Stimulated activated naive B cell treated with anti-CD40 and anti-IgM and Interleukin-4, amounts not matched to agents 10 μg/mL and 1 μg/mL and 100 μg/mL, for 72 hours (primary cell): ENCODE measurements around the gene DPYD.

Experiments
- ATAC-seq, 2 donors: fragments of 150-1000 bp; cut with Tn5 transposase; replicated peaks; 2 replicates each; pipeline ENCODE4 v1.10.0; 2021; ENCODE audit warnings: moderate library complexity in 1 of 2
- DNase-seq: peaks from one replicate; pipeline ENCODE4 v3.0.0; 2021
- H3K27ac Mint-ChIP-seq: one replicate; pipeline ENCODE4 v1.8.0; 2022; ENCODE audit warnings: mild to moderate bottlenecking, mixed read lengths
- H3K27me3 Mint-ChIP-seq, 2 donors: one replicate each; pipeline ENCODE4 v1.8.0; 2022; ENCODE audit warnings: mixed read lengths in 2 of 2
- H3K36me3 Mint-ChIP-seq, 2 donors: one replicate each; pipeline ENCODE4 v1.8.0; 2022; ENCODE audit warnings: mixed read lengths in 2 of 2, mild to moderate bottlenecking in 1 of 2
- H3K4me1 Mint-ChIP-seq, 2 donors: one replicate each; pipeline ENCODE4 v1.8.0; 2022; ENCODE audit warnings: mixed read lengths in 2 of 2, mild to moderate bottlenecking in 1 of 2
- H3K4me3 Mint-ChIP-seq, 2 donors: one replicate each; pipeline ENCODE4 v1.8.0; 2022; ENCODE audit warnings: mild to moderate bottlenecking in 2 of 2, mixed read lengths in 2 of 2, moderate library complexity in 1 of 2
- H3K9me3 Mint-ChIP-seq, 2 donors: one replicate each; pipeline ENCODE4 v1.8.0; 2022; ENCODE audit warnings: mixed read lengths in 2 of 2, mild to moderate bottlenecking in 1 of 2

Gene DPYD

GRCh38 chr1:97920832-97921571 lies at the start of gene DPYD:
TSS of gene DPYD (minus strand) at chr1:97921034. CDS start at chr1:97920922, 112 bp downstream.
- Mint-ChIP-seq H3K36me3 (no peaks in the 10 kb centered on the region), H3K4me1 (peaks cover 9 to 14% of the 10 kb centered on the region in 2 donors)

GRCh38 chr1:97960470-97960869 lies 39.6 kb upstream of the DPYD start:
- Mint-ChIP-seq H3K27me3 (peaks cover 4 to 8% of the 10 kb centered on the region in 2 donors), H3K9me3 (no peaks in the 10 kb centered on the region), H3K4me3 (no peak overlapping the region), H3K27ac (no peak overlapping the region), H3K4me1 (no peaks in the 10 kb centered on the region), H3K36me3 (no peaks in the 10 kb centered on the region)
- DNase-seq (no peak), ATAC-seq (no peak)

More at GRCh38 chr1:97920832-97921571, at the start of gene DPYD:
- peak; percentile 84 for DNase-seq
- Mint-ChIP-seq H3K9me3 (no peaks in the 10 kb centered on the region), H3K27ac (peak within 1 kb of the TSS; percentile 98), H3K4me3 (peak within 1 kb of the TSS; percentile 98), H3K27me3 (no peaks in the 10 kb centered on the region)
- ATAC-seq = peak; percentile 86 to 87

DNA sequence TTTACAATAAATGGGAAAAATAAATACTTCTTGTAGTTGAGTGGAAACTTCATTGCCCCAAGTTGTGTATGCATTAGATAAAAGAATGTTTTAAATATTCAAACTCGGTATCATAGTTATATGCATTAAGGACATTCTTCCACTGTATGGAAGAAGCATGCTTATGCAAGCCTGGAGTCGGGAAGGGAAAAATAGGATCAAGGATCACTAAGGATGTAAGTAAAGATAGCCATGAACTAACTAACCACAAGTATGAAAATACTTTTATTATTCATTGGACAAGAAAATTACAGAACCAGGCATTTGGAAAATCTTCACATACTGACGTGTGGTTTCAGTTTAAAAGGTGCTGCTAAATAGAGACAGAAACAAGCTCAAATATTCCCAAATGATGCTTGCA lies 26.9 kb upstream of the DPYD start:
- no peak for ATAC-seq
- H3K4me3 Mint-ChIP-seq = no peak overlapping the region
- DNase-seq = no peak
- H3K36me3 Mint-ChIP-seq = no peaks in the 10 kb centered on the region
- H3K4me1 Mint-ChIP-seq = no peaks in the 10 kb centered on the region
- no peaks in the 10 kb centered on the region for H3K9me3 Mint-ChIP-seq
- H3K27me3 Mint-ChIP-seq = peaks cover 0 to 5% of the 10 kb centered on the region in 2 donors
- H3K27ac Mint-ChIP-seq = no peak overlapping the region

DNA sequence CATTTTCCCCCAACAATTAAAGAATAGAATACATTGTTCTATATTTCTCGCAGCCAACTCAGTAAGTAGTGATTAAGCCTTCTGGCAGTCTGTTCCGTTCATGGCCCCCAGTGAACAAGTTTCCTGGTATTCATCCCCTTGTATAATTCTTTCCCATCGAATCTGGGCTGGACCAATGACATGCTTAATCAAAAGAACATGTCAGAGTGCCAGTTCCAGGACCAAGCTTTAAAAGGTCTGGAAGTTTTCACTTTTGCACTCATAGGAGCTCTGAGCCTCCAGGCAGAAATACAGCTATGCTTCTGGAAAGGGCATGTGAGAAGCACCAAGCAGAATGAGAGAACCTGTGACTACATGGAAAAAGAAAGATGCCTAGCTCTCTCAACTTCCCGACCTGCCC lies 22.5 kb upstream of the DPYD start:
- no peaks in the 10 kb centered on the region for H3K36me3 Mint-ChIP-seq
- no peak overlapping the region for H3K4me3 Mint-ChIP-seq
- H3K27me3 Mint-ChIP-seq = peaks cover 0 to 9% of the 10 kb centered on the region in 2 donors
- H3K4me1 Mint-ChIP-seq = peaks cover 0 to 2% of the 10 kb centered on the region in 2 donors
- no peak for ATAC-seq
- H3K9me3 Mint-ChIP-seq = no peaks in the 10 kb centered on the region
- no peak for DNase-seq
- no peak overlapping the region for H3K27ac Mint-ChIP-seq

DNA sequence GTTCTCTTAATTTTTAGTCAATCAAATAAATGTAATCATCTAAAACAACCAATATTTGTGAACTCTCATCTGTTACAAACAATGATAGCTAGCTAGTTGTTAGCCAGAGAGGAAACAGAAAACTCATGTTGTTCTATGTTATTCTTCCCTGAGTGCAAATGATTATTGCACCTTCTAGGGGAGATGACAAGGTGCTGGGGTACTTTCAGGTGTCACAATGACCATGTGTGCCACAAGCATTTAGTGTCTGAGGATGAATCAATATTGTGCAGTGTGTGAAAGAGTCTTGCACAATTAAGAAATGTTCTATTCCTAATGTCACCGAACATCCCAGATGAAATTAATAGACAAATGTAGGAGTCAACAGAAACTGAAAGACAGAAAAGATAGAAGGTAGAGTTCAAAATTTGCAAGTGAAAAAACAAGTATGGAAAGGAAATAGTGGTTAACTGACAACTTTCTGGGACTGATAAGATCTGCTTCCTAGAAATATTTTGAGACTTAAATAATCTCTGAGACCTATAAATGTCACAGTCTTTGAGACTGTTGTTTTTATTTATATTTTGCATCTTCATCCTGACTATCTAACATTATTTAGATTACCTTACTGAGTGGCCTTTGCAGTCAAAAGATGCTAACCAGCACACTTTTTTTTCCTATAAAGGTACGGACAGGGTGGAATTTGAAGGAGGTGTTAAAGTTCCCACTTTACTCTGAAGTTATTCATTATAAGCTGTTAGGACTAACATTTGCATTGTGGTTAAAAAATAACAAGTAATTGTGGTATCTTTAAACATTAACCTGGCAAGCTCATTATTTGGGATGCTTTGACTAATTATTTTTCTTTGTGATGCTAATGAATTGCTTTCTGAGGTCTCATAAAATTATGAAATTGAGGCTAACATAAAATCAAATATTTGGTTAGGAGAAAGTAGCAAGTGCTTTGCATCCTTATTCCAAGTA lies 21.6 kb upstream of the DPYD start:
- no peaks in the 10 kb centered on the region for H3K36me3 Mint-ChIP-seq
- no peak for DNase-seq
- H3K4me1 Mint-ChIP-seq = peaks cover 0 to 2% of the 10 kb centered on the region in 2 donors
- H3K27me3 Mint-ChIP-seq = peaks cover 0 to 9% of the 10 kb centered on the region in 2 donors
- ATAC-seq = no peak
- H3K4me3 Mint-ChIP-seq = no peak overlapping the region
- H3K27ac Mint-ChIP-seq = no peak overlapping the region
- no peaks in the 10 kb centered on the region for H3K9me3 Mint-ChIP-seq

DNA sequence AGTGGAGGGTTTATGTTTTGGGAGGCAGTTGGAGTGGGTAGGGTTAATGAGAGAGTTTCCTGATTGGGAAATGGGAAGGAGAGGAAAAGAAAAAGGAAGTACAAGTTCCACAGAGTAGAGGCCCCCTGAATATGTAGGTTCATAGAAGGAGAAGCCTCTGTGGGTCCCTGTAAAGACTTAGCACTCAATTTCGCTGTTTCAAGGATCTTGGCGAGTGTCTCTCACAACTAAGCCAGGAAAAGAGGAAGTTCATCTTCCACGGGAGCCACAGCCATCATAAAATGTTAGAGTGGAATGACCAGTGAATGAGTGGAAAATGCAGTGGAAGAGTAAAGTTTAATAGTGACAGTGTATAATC lies 17.4 kb upstream of the DPYD start:
- H3K27me3 Mint-ChIP-seq = peaks cover 4 to 6% of the 10 kb centered on the region in 2 donors
- no peak overlapping the region for H3K4me3 Mint-ChIP-seq
- ATAC-seq = no peak
- DNase-seq = no peak
- H3K36me3 Mint-ChIP-seq = no peaks in the 10 kb centered on the region
- H3K9me3 Mint-ChIP-seq = no peaks in the 10 kb centered on the region
- H3K4me1 Mint-ChIP-seq = peaks cover 0 to 2% of the 10 kb centered on the region in 2 donors
- H3K27ac Mint-ChIP-seq = no peak overlapping the region

DNA sequence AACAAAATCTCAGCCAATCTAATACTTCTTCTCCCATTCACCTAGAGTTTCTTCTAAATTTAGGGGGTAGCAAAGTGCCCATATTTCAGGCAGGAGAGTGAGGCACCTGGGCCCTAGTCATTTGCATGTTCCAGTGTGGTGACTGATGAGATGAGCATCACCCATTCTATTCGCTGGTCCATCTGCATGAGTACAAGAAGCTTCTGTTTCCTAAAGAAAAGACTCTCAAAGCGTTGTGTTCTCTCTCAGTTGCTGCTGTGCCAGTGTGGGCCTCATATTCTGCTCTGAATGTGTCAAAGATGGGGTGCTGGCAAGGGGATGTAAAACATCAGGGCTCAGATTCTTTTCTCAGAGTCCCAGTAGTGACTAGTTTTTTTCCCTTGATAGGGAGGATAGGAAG lies 16.1 kb upstream of the DPYD start:
- Mint-ChIP-seq H3K27ac (no peak overlapping the region), H3K4me3 (no peak overlapping the region), H3K9me3 (no peaks in the 10 kb centered on the region), H3K36me3 (no peaks in the 10 kb centered on the region), H3K27me3 (peaks cover 3 to 6% of the 10 kb centered on the region in 2 donors), H3K4me1 (no peaks in the 10 kb centered on the region)
- ATAC-seq = no peak
- no peak for DNase-seq

DNA sequence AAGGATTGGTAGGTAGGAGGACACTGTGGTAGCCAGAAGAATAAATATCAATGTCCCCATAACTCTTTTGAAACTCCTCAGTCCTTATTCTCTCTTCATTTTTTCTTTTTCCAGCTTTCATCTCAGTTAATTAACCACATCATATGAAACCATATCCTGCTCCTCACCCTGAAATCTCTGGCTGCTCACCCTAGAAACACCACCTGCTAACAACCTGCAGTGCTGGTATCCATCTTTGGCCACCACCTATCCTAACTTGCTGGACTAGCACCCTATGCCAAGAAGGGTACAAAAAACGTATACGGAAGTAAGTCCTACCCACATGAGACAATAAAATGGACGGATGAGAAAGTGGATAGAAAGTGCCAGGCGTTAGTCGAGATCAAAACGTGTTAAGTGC lies 13.7 kb upstream of the DPYD start:
- DNase-seq = no peak
- Mint-ChIP-seq H3K9me3 (no peaks in the 10 kb centered on the region), H3K4me1 (no peaks in the 10 kb centered on the region), H3K36me3 (no peaks in the 10 kb centered on the region), H3K27me3 (peaks cover 0 to 6% of the 10 kb centered on the region in 2 donors), H3K4me3 (no peak overlapping the region), H3K27ac (no peak overlapping the region)
- ATAC-seq = no peak

- DNase-seq (no peak), ATAC-seq (no peak)
- Mint-ChIP-seq H3K4me1 (peaks cover 0 to 3% of the 10 kb centered on the region in 2 donors), H3K27me3 (peaks cover 0 to 6% of the 10 kb centered on the region in 2 donors), H3K4me3 (no peak overlapping the region), H3K36me3 (no peaks in the 10 kb centered on the region), H3K9me3 (no peaks in the 10 kb centered on the region), H3K27ac (no peak overlapping the region)
These were observed 9.3 kb upstream of the DPYD start for GRCh38 chr1:97929874-97930851.

GRCh38 chr1:97926017-97926708 lies 5.3 kb upstream of the DPYD start:
- Mint-ChIP-seq H3K27me3 (no peaks in the 10 kb centered on the region), H3K4me1 (peaks cover 2 to 4% of the 10 kb centered on the region in 2 donors), H3K4me3 (no peak overlapping the region), H3K36me3 (no peaks in the 10 kb centered on the region), H3K27ac (no peak overlapping the region), H3K9me3 (no peaks in the 10 kb centered on the region)
- ATAC-seq (no peak), DNase-seq (no peak)

DNA sequence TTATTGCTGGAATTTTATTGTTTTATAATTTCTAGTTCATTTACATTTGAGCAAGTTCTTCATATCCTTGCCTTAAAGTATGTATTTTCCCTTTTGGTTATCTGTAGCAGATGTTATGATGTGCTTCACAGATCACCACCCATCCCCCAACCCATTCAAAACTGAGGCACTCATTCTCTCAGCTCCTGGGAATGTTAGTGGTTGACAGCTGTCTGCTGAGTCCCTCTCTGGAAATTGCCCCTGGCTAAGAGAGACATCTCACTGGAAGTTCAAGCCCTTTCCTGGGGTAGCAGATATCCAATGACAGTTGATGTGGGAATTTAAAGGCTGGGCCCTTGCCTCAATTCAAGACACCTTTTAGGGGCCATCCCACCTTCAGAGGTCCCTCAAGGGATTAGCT lies 4.3 kb upstream of the DPYD start:
- no peaks in the 10 kb centered on the region for H3K9me3 Mint-ChIP-seq
- H3K36me3 Mint-ChIP-seq = no peaks in the 10 kb centered on the region
- H3K4me1 Mint-ChIP-seq = peaks cover 4% of the 10 kb centered on the region in 2 donors
- ATAC-seq = no peak
- H3K27me3 Mint-ChIP-seq = no peaks in the 10 kb centered on the region
- no peak overlapping the region for H3K27ac Mint-ChIP-seq
- no peak overlapping the region for H3K4me3 Mint-ChIP-seq
- DNase-seq = no peak

DNA sequence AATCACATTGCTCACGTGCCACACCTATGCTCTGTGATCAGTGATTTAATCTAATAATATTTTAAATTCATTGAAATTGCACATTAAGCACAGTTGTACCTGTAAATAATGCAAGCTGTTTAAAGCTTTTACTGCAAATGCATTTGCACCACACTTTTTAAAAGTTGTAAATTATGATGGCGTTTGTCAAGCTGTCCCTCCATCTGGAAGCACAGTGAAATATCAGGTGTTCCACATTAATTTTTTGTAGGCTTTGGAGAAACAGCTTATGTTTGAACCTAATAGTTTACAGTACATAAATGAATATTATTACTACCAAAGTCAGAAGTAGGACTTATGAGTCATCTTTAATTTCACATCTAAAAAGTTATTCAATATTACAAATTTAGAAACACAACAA lies 3.0 kb upstream of the DPYD start:
- H3K9me3 Mint-ChIP-seq = no peaks in the 10 kb centered on the region
- no peak for ATAC-seq
- no peak overlapping the region for H3K4me3 Mint-ChIP-seq
- no peaks in the 10 kb centered on the region for H3K36me3 Mint-ChIP-seq
- H3K27ac Mint-ChIP-seq = no peak overlapping the region
- peaks cover 7 to 9% of the 10 kb centered on the region in 2 donors for H3K4me1 Mint-ChIP-seq
- H3K27me3 Mint-ChIP-seq = no peaks in the 10 kb centered on the region
- DNase-seq = no peak

- peaks cover 9 to 12% of the 10 kb centered on the region in 2 donors for H3K4me1 Mint-ChIP-seq
- H3K27ac Mint-ChIP-seq = peak overlapping the region; percentile 98
- DNase-seq (no peak), ATAC-seq (peak; percentile 38 to 44)
- no peaks in the 10 kb centered on the region for H3K27me3 Mint-ChIP-seq
- H3K36me3 Mint-ChIP-seq = no peaks in the 10 kb centered on the region
- no peaks in the 10 kb centered on the region for H3K9me3 Mint-ChIP-seq
- peak overlapping the region; percentile 98 for H3K4me3 Mint-ChIP-seq
These were observed 480 bp downstream of the DPYD start for GRCh38 chr1:97920276-97920831.
